Stimulated activated CD4-positive, alpha-beta T cell treated with anti-CD3 and anti-CD28 coated beads, Interleukin-1b, Interleukin-23, amount 100 ng/mL, for 24 hours (primary cell): Measurements from ENCODE around the gene NKAIN4.

Experiments
- DNase-seq, 4 experiments: peaks; one replicate each; pipeline ENCODE4 v3.0.0-alpha.2; 2020; ENCODE audit warnings: low read depth in 4 of 4, low spot score in 1 of 4

Gene NKAIN4

DNA sequence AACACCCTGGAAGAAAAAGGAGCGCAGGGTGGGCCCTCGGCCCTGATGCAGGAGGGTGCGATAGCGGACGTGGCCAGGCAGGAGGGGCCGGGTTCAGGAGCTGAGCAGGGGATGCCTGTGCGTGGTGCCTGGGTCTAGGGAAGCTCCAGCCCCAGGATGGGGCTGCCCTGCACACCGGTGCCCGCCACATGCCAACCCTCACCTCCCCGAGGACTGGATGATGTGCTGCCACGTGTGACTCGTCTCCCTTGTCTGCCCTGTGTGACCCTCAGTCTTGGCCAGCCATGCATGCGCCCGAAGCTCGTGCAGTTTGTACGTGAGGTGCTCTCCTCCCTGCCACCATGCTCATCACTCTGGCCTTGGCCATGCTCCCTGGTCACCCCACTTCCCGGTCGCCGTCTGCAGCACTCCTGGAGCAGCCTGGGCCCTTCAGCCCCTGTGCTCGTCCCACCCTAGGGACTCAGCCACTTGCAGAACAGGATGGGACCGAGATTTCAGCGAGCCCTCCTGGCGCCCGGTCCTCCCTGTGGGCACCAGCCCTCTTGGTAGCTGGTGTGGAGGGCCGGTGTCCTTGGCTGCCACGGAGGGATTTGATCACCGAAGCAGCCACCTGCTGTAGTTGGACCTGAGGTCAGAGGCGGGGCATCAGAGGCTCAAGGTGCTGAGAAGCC lies 34.5 kb upstream of the NKAIN4 start:
- no peak for DNase-seq

DNA sequence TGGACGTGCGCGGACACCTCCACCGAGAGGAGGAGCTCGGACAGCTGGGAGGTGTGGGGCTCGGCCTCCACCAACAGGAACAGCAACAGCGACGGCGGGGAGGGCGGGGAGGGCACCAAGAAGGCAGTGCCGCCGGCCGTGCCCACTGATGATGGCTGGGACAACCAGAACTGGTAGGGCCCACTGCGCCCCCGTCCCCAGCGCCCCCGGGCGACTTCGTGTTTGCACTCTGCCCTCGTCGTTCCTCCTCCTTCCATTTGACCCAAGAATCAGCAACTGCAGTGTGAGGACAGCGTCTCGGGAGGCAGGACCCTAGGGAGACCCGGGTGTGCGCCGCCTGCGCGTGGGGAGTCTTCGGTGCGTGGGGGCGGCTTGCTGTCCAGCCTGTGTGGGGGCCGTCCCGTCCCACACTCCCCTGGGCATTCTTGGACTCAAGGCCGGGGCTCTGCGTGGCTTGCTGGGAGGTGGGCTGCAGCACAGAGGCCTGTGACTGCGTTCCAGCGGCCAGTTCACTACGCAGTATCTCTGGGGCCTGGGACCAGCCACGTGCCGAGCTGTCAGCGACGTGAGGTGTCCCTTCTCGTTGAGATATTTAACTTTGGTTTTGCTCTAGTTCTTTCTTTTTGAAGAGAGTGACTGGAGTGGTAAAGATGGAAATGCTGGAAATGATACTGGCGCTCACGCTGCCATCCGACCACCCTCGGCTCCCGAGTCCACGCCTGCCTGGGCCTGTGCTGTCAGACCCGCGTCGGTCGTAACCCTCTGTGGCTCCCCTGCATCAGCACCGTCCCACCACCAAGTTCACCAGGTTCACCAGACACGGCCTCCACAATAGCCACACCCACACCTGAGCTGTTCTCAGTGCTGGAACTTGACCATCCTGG lies 33.7 kb upstream of the NKAIN4 start:
- DNase-seq = no peak

DNA sequence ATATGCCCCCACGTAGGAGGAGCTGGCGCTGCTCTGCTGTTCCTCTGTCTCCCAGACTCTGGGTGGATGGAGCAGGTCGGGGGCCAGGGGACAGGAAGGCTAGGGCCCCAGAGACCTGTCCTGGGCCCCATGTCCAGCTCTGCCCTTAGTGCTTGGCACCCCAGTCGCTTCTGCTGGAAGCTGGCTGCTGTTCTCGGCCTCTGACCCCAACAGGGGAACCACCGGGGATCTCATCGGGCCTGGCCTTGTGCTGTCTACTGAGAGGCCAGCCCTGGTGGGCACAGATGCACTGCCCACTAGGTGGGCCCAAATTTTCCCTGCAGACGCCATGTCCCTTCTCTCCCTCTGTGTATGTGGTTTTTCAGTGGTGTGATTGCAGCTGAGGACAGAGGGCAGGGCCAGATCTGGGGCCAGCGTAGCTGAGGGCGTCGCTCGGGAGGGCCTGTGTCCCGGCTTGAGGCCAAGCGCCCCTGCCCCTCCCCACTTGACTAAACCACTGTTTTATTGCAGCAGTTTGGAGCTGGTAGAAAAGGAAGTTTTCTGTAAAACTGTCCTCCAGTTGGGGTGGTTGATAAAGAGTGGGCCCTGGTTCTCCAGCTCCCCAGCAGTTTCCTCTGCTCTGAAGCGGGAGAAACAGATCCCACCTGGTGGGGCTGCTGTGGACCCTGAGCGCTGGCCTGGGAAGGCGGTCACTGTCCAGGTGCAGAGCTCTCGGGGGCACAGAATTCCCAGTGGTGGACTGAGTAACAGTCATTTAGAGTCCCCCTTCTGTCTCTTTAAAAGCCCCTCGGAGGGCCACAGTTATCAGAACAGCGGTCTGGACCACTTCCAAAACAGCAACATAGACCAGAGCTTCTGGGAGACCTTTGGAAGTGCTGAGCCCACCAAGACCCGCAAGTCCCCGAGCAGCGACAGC lies 32.8 kb upstream of the NKAIN4 start:
- DNase-seq = no peak

DNA sequence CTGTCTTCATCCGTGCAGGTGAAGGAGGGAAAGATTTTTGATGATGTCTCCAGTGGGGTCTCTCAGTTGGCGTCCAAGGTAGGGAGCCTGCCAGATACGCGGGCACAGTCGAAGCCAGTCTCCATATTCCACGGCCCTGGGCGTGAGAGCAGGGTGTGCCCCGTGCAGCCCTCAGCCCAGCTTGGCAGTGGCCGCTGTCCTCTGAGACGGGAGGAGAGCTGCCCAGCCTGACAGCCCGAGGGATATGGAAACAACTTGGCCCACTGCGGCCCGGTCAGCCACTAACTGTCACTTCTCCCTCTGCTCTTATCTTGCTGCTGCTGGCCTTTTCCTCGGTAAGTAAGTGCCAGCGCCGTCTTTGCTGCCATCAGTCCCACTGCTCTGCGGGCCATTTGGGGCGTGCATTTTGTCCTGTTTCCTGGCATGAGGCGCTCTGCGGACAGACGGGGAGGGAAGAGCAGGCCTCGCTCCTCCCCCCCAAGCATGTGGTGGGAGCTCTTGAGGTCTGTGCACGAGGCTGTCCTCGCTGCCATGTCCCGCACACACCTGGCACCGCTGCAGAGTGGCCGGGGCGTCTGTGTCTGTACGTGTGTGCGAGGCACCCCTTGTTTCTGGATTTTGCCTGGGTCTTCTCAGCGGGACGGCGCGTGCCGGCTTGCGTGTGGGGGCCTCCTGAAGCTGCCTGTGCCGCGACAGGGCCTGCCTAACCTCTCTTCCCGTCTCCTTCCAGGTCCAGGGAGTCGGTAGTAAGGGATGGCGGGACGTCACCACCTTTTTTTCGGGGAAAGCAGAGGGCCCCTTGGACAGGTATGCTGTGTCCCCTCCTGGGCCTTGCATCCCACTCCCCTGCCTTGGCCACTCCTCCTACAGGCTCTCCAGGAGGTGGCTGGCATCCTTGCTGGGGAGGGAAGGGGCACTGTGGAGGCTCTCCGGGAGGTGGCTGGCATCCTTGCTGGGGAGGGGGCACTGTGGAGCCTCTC lies 31.7 kb upstream of the NKAIN4 start:
- DNase-seq = no peak

GRCh38 chr20:63284981-63285524 lies 30.8 kb upstream of the NKAIN4 start:
- DNase-seq = no peak

- DNase-seq = no peak
Observed at GRCh38 chr20:63284544-63284949, 30.3 kb upstream of the NKAIN4 start.

- no peak for DNase-seq
Observed at GRCh38 chr20:63284083-63284440, 29.8 kb upstream of the NKAIN4 start.

DNA sequence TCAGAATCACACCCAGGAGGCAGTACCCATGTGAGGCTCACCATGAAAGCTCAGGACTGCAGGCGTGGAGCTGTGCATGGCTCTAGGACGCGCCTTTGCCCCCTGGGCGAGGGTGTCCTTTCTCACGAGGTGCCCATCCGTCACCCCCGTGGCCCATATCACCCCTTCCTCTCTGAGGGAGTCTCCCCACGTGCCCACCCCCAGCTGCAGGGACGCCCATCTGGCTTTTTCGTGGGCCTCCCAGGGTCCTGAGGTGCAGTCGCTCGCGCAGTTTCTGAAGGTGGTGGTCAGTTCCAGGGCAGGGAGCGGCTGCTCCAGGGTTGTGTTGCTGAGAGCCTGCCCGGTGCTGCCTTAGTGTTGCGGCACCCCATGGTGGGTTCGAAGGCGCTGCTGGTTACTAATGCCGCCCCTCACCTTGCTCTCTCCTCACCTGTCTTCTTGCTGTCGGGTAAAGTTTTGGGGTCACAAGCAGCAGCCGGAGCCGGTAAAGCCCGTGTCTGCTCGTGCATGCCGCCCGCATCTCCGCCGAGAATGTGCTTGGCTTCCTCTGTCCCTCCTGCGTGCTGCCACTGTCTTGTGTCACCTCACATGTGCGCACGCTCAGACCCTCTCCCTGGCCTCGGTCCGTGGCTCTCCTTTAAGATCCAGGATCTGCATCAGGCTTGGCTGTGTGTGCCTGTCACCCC lies 29.3 kb upstream of the NKAIN4 start:
- no peak for DNase-seq

DNA sequence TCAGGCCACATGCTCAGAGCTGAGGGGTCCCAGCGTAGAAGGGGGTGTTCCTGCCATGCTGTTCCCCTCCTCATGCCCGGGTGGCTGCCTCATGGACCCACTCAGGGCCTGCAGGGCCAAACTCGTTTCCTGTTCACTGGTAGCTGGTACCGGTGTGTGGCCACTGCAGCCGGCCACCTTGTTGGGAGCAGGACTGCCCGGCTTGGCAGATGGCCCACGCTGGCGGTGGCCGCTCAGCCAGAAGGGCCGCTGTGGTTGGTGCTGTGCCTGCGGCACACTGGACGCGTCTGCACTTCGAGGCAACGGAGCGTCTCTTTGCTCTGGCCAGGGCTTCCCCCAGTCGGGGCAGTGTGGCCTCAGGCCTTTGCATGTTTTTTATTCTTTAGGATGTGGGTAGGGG lies 28.7 kb upstream of the NKAIN4 start:
- no peak for DNase-seq

GRCh38 chr20:63281742-63282665 lies 27.7 kb upstream of the NKAIN4 start:
- DNase-seq = no peak

- no peak for DNase-seq
Observed at GRCh38 chr20:63280929-63281545, 26.8 kb upstream of the NKAIN4 start.

GRCh38 chr20:63280371-63280770 lies 26.1 kb upstream of the NKAIN4 start:
- DNase-seq = no peak

GRCh38 chr20:63279931-63280330 lies 25.7 kb upstream of the NKAIN4 start:
- no peak for DNase-seq

DNA sequence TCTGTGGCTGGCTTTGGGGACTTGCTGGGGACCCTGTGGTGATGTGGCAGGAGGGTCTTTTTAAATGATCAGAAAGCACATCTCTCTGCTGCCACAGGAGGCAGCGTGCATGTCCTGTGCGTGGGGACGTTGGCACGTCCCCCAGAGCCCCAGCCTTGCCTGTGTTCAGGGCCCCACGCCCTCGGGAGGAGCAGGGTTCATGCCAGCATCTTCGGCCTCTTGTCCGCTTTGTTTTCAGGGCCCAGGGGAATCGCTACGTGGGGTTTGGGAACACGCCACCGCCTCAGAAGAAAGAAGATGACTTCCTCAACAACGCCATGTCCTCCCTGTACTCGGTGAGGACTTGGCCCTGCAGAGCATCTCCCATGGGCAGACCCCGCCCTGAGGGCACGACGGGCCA lies 24.4 kb upstream of the NKAIN4 start:
- no peak for DNase-seq

- no peak for DNase-seq
Observed at GRCh38 chr20:63277466-63278272, 23.4 kb upstream of the NKAIN4 start.

DNA sequence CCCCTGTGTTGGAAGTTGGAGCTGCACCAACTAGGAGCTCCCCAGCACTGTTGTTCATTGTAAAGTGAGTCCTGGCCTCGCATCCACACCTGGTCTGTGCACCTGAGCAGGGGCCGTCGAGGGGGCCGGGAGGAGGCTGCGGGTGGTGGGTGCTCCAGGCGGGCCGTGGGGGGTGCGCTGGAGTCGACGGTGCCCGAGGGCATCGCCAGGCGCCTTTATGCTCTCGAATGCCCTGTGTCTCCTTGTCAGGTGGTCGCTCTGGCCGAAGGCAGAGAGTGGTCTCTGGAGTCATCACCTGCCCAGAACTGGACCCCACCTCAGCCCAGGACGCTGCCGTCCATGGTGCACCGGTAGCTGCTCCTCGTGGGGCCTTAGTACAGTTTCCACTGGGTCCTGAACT lies 22.7 kb upstream of the NKAIN4 start:
- DNase-seq = no peak

DNA sequence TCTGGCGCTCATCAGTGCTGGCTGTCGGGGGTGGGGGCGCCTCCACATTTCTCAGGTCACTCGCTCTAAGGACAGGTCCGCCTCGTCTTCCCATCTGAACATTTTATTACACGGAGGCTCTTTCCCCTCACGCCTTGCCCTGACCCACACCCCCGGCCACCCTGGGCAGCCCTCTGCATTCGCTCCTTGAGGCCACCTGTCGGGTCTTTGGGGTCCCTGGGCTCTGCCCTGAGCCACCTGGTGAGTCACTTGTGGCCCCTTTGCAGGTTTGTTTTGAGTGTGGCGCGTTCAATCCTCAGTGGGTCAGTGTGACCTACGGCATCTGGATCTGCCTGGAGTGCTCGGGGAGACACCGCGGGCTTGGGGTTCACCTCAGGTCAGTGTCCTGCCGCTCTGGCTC lies 21.6 kb upstream of the NKAIN4 start:
- DNase-seq = no peak
